HepG2 (cell line): ENCODE measurements around the gene FIBP. TPM values are rescaled to one million over a fixed set of nuclear protein-coding genes. Genes with fewer than 3 reads are reported as not detected.

ENCODE experiments used
- ATF2 ChIP-seq: sonication (generic); formaldehyde crosslinking; IDR thresholded peaks from 2 replicates; pipeline ENCODE4 v1.4.0; 2020; ENCODE audit warnings: missing genetic modification reagents
- DMAP1 ChIP-seq: IDR thresholded peaks from 2 replicates; pipeline ENCODE4 v1.6.1; 2016
- HMGXB3 ChIP-seq: sonication (generic); formaldehyde crosslinking; IDR thresholded peaks from 2 replicates; pipeline ENCODE4 v1.4.0; 2020; ENCODE audit warnings: missing genetic modification reagents, borderline replicate concordance
- MAX ChIP-seq: IDR thresholded peaks from 2 replicates; pipeline ENCODE4 v1.6.1; 2012; ENCODE audit warnings: inconsistent platforms
- MEF2D ChIP-seq: sonication (generic); formaldehyde crosslinking; IDR thresholded peaks from 2 replicates; pipeline ENCODE4 v1.5.1; 2020; ENCODE audit warnings: mild to moderate bottlenecking, missing genetic modification reagents
- MXD4 ChIP-seq: IDR thresholded peaks from 2 replicates; pipeline ENCODE4 v1.6.1; 2016; ENCODE audit warnings: mild to moderate bottlenecking, missing biosample characterization, missing genetic modification reagents
- NFKB2 ChIP-seq: sonication (generic); formaldehyde crosslinking; IDR thresholded peaks from 2 replicates; pipeline ENCODE4 v1.4.0; 2020; ENCODE audit warnings: missing genetic modification reagents, borderline replicate concordance
- SMARCE1 ChIP-seq: fragments of 450-650 bp; IDR thresholded peaks from 2 replicates; pipeline ENCODE4 v1.6.1; 2017; ENCODE audit warnings: borderline replicate concordance
- THAP9 ChIP-seq: sonication (generic); formaldehyde crosslinking; IDR thresholded peaks from 2 replicates; pipeline ENCODE4; 2020; ENCODE audit warnings: missing genetic modification reagents, mild to moderate bottlenecking, borderline replicate concordance
- USF2 ChIP-seq, 2 experiments: sonication (generic) in 1 of 2; formaldehyde crosslinking in 1 of 2; IDR thresholded peaks; 2 replicates each; pipeline versions ENCODE4 v1.5.1 to v1.6.1; 2011 to 2020; ENCODE audit warnings: borderline replicate concordance in 1 of 2, low read depth in 1 of 2, low read length in 1 of 2, mild to moderate bottlenecking in 1 of 2, missing genetic modification reagents in 1 of 2, moderate library complexity in 1 of 2
- ZNF280D ChIP-seq: sonication (generic); formaldehyde crosslinking; IDR thresholded peaks from 2 replicates; pipeline ENCODE4 v1.5.1; 2020; ENCODE audit warnings: mild to moderate bottlenecking, missing genetic modification reagents
- ZNF841 ChIP-seq: sonication (generic); formaldehyde crosslinking; IDR thresholded peaks from 2 replicates; pipeline ENCODE4 v1.8.1; 2023; ENCODE audit warnings: missing genetic modification reagents, borderline replicate concordance
- polyA plus RNA-seq, 8 experiments: library from polyadenylated mRNA; depleted of rRNA in 3 of 8; stranded (reverse) in 7 of 8; unstranded in 1 of 8; fragments of >200 nt; fragmentation: Illumina TruSeq in 4 of 8; extraction: Trizol in 4 of 8; gene quantifications; 2 replicates each; pipeline versions ENCODE4 v1.2.1 to v1.2.3, GENCODE V29; 2011 to 2016; ENCODE audit warnings: low read depth in 4 of 8, missing spikeins in 1 of 8, mixed read lengths in 1 of 8; ENCODE audit not compliant: insufficient read depth in 1 of 8
- total RNA-seq, 5 experiments: library from RNA; depleted of rRNA; stranded (reverse); fragments of >200 nt; fragmentation: Illumina TruSeq; extraction: Trizol; gene quantifications; 2 replicates each; pipeline ENCODE4 v1.2.3, GENCODE V29; 2016; ENCODE audit warnings: low read depth in 1 of 5

FIBP gene
- total and polyA plus RNA-seq, 2 of the 13 experiments (the other 11 are each of a cell fraction or from before 2014, with no cell fraction given): 42.9 to 62.1 TPM

GRCh38 chr11:65873318-65874156 is 14.7 kb downstream of the FIBP start (continued):
- TF ChIP-seq THAP9 (CRISPR knock-in tag): peak; percentile 20; the same call in 1 of the 2 replicates
- TF ChIP-seq ZNF841 (CRISPR knock-in tag): no peak
- peak; percentile 57; the same call in 1 of the 2 replicates for TF ChIP-seq MEF2D (CRISPR knock-in tag)
- peak; percentile 16; the same call in 1 of the 2 replicates for TF ChIP-seq HMGXB3 (CRISPR knock-in tag)
- 0 out of 2 replicates have a peak, but pooled peaks have one; percentile 58 for TF ChIP-seq MXD4 (CRISPR knock-in tag)
- peak; percentile 69; the same call in 1 of the 2 replicates for TF ChIP-seq ZNF280D (CRISPR knock-in tag)
- no peak for TF ChIP-seq SMARCE1
- TF ChIP-seq ATF2: 0 out of 2 replicates have a peak, but pooled peaks have one; percentile 13
- peak; percentile 69 for TF ChIP-seq USF2 (IDR thresholded peaks at IDR 0.05; ENCODE audit: low read depth, low read length)
- peak; percentile 94 for TF ChIP-seq USF2 (CRISPR knock-in tag; IDR thresholded peaks at IDR 0.05; ENCODE audit: borderline replicate concordance)
- peak; percentile 84 for TF ChIP-seq MAX
- TF ChIP-seq DMAP1: 0 out of 2 replicates have a peak, but pooled peaks have one; percentile 27
- TF ChIP-seq NFKB2: no peak; the same call in 1 of the 2 replicates
